ENCODE results near the gene EXOC6.

DNA sequence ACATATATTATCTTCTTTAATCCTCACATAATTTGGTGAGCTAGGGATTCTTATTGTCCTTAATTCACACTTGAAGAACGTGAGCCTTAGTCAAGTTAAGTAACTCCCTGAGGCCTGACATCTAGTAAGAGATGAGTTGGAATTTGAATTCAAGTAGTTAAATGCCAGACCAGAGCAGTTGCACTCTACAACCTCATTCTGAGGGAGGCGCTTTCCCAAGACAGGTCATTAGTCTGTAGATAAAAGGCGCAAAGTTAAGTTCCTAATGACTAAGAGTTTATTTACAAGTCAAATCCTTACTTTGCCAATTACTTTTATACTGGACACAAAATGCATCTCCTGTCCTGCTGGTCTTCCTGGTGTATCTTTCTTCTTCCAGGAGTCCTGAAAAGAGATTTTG lies 3.6 kb upstream of the EXOC6 start:
- TF ChIP-seq EZH2 (IDR thresholded peaks at IDR 0.05) (no peak), POLR2AphosphoS5 (IDR thresholded peaks at IDR 0.05; ENCODE audit: borderline replicate concordance, low read depth, low read length) (no peak)

Measured in SK-N-MC (cell line).